K562 (cell line): ENCODE measurements around the gene SYNGR3. TPM values are rescaled to one million over a fixed set of nuclear protein-coding genes. Genes with fewer than 3 reads are reported as not detected.

Source experiments
- CHCHD3 ChIP-seq: fragments of 250-450 bp; sonication (Bioruptor Pico); IDR thresholded peaks from 2 replicates; pipeline ENCODE4 v2.1.2; 2022; ENCODE audit warnings: mild to moderate bottlenecking
- CHD4 ChIP-seq: fragments of 200-600 bp; sonication (generic); IDR thresholded peaks from 3 replicates; pipeline ENCODE4 v1.6.1; 2012; ENCODE audit warnings: low read depth, mild to moderate bottlenecking, mixed read lengths, low read length, inconsistent platforms; ENCODE audit not compliant: insufficient read depth, insufficient replicate concordance, poor library complexity, severe bottlenecking
- ELF2 ChIP-seq: fragments of 250-450 bp; sonication (Bioruptor Pico); IDR thresholded peaks from 2 replicates; pipeline ENCODE4 v1.5.0; 2021; ENCODE audit warnings: mild to moderate bottlenecking
- EP300 ChIP-seq: IDR thresholded peaks from 2 replicates; pipeline ENCODE4 v1.6.1; 2012; ENCODE audit warnings: low read length, improper control_type of control experiment
- EP400 ChIP-seq: fragments of 450-650 bp; IDR thresholded peaks from 2 replicates; pipeline ENCODE4 v1.6.1; 2017; ENCODE audit warnings: antibody characterized with exemption, mild to moderate bottlenecking, moderate library complexity
- ESRRA ChIP-seq: fragments of 450-650 bp; IDR thresholded peaks from 2 replicates; pipeline ENCODE4 v1.6.1; 2014; ENCODE audit warnings: low read depth, mild to moderate bottlenecking, moderate library complexity, borderline replicate concordance
- FOXP4 ChIP-seq: sonication (generic); formaldehyde crosslinking; IDR thresholded peaks from 2 replicates; pipeline ENCODE4 v1.8.0; 2022; ENCODE audit warnings: mild to moderate bottlenecking, missing genetic modification reagents, borderline replicate concordance
- HNRNPUL1 ChIP-seq: fragments of 200-400 bp; formaldehyde crosslinking; IDR thresholded peaks from 2 replicates; pipeline ENCODE4 v1.6.1; 2017; ENCODE audit warnings: low read length
- KAT8 ChIP-seq: fragments of 450-650 bp; IDR thresholded peaks from 2 replicates; pipeline ENCODE4 v1.6.1; 2016; ENCODE audit warnings: low read depth, mild to moderate bottlenecking
- MBD1 ChIP-seq: fragments of 250-450 bp; sonication (Bioruptor Pico); IDR thresholded peaks from 2 replicates; pipeline ENCODE4 v1.8.0; 2022; ENCODE audit warnings: inconsistent platforms
- MIER1 ChIP-seq: fragments of 450-650 bp; IDR thresholded peaks from 2 replicates; pipeline ENCODE4 v1.6.1; 2016; ENCODE audit warnings: antibody characterized with exemption, mild to moderate bottlenecking, low read depth
- NONO ChIP-seq, 2 experiments: fragments of 200-400 bp in 1 of 2; fragments of 450-650 bp in 1 of 2; formaldehyde crosslinking in 1 of 2; IDR thresholded peaks; 2 replicates each; pipeline ENCODE4 v1.6.1; 2017; ENCODE audit warnings: low read depth in 2 of 2, mild to moderate bottlenecking in 2 of 2, moderate library complexity in 2 of 2, low read length in 1 of 2
- NUFIP1 ChIP-seq: fragments of 450-650 bp; IDR thresholded peaks from 2 replicates; pipeline ENCODE4 v1.6.1; 2018; ENCODE audit not compliant: partially characterized antibody
- RBM39 ChIP-seq: fragments of 200-400 bp; formaldehyde crosslinking; optimal IDR thresholded peaks from 2 replicates; pipeline ENCODE3; 2018; ENCODE audit warnings: low read depth, low read length
- RUNX1 ChIP-seq: sonication (generic); IDR thresholded peaks from 2 replicates; pipeline ENCODE4 v1.6.1; 2016; ENCODE audit warnings: antibody characterized with exemption, low read depth
- SMAD4 ChIP-seq: fragments of 250-450 bp; sonication (Bioruptor Pico); conservative IDR thresholded peaks from 2 replicates; pipeline ENCODE4 v1.8.0; 2021; ENCODE audit warnings: inconsistent platforms, mild to moderate bottlenecking, moderate library complexity
- TAF15 ChIP-seq: fragments of 200-400 bp; formaldehyde crosslinking; IDR thresholded peaks from 2 replicates; pipeline ENCODE4 v1.6.1; 2017; ENCODE audit warnings: mild to moderate bottlenecking, low read depth, low read length, moderate library complexity
- THRB ChIP-seq: fragments of 450-650 bp; formaldehyde crosslinking; conservative IDR thresholded peaks from 2 replicates; pipeline ENCODE4 v1.4.0; 2022; ENCODE audit warnings: mild to moderate bottlenecking, missing genetic modification characterization
- TRIM24 ChIP-seq, 2 experiments: fragments of 450-650 bp; IDR thresholded peaks; 2 replicates each; pipeline ENCODE4 v1.6.1; 2016
- U2AF1 ChIP-seq: fragments of 200-400 bp; formaldehyde crosslinking; optimal IDR thresholded peaks from 2 replicates; pipeline ENCODE3; 2017; ENCODE audit warnings: mild to moderate bottlenecking, low read depth, low read length, moderate library complexity
- XRCC3 ChIP-seq: fragments of 450-650 bp; IDR thresholded peaks from 2 replicates; pipeline ENCODE4 v1.6.1; 2017; ENCODE audit warnings: mild to moderate bottlenecking, moderate library complexity
- ZNF830 ChIP-seq: fragments of 250-450 bp; sonication (Bioruptor Pico); IDR thresholded peaks from 2 replicates; pipeline ENCODE4 v1.5.0; 2021; ENCODE audit warnings: mild to moderate bottlenecking
- polyA plus RNA-seq, 8 experiments: library from polyadenylated mRNA; depleted of rRNA in 4 of 8; stranded (reverse) in 5 of 8; unstranded in 3 of 8; fragments of >200 nt; fragmentation: Nextera tagmentation in 2 of 8; fragmentation: Illumina TruSeq in 1 of 8; extraction: Ambion mirVana in 2 of 8; extraction: Trizol in 1 of 8; gene quantifications; 2 replicates each; pipeline versions ENCODE4 v1.2.1 to v1.2.3, GENCODE V29; 2011 to 2014; ENCODE audit warnings: inconsistent platforms in 1 of 8, missing spikeins in 1 of 8
- total RNA-seq, 7 experiments: library from RNA; depleted of rRNA in 6 of 7; stranded (reverse); fragments of >200 nt in 6 of 7; fragmentation: Illumina TruSeq in 2 of 7; extraction: Trizol in 2 of 7; gene quantifications; 2 replicates each; pipeline versions ENCODE4 v1.2.1 to v1.2.3, GENCODE V29; 2011 to 2021; ENCODE audit warnings: low replicate concordance in 1 of 7

Gene SYNGR3
- total and polyA plus RNA-seq, 9 of the 15 experiments (the other 6 are each of a cell fraction or from before 2014, with no cell fraction given) = 3.7 to 69.2 (median 36.3) TPM

- TF ChIP-seq CHD4 (no peak), NONO (IDR thresholded peaks at IDR 0.05; ENCODE audit: low read depth in 2 of 2, low read length in 1 of 2) (no peak), MBD1 (CRISPR knock-in tag) (no peak), TRIM24 (IDR thresholded peaks at IDR 0.05) (no peak), U2AF1 (no peak), RBM39 (no peak), RUNX1 (no peak), KAT8 (no peak), TAF15 (no peak), MIER1 (no peak), THRB (CRISPR knock-in tag) (no peak), EP400 (no peak), EP300 (no peak), ELF2 (CRISPR knock-in tag) (no peak), SMAD4 (peak; percentile 78), FOXP4 (CRISPR knock-in tag) (0 out of 2 replicates have a peak, but pooled peaks have one; percentile 0), ZNF830 (no peak), HNRNPUL1 (no peak), NUFIP1 (no peak), XRCC3 (no peak), CHCHD3 (CRISPR knock-in tag) (no peak), ESRRA (no peak)
These were observed 4.0 kb downstream of the SYNGR3 start (continued) for GRCh38 chr16:1993731-1994131.
